ENCODE data around the gene COMMD1.

DNA sequence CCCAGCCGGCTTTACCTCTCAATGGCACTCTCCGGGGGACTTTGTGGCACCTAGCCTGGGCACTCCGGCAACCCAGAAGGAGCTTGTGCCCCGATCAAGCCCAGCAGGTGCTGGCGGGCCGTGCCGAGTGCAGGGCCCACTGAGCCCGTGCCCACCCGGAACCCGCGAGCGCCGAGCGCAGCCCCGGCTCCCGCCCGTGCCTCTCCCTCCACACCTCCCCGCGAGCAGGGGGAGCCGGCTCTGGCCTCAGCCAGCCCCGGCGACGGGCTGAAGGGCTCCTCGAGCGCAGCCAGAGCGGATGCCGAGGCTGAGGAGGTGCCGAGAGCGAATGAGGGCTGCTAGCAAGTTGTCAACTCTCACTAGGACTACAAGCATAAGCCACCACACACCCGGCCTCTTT, 136.9 kb downstream of the COMMD1 start:
- TF ChIP-seq, protein P1, sequence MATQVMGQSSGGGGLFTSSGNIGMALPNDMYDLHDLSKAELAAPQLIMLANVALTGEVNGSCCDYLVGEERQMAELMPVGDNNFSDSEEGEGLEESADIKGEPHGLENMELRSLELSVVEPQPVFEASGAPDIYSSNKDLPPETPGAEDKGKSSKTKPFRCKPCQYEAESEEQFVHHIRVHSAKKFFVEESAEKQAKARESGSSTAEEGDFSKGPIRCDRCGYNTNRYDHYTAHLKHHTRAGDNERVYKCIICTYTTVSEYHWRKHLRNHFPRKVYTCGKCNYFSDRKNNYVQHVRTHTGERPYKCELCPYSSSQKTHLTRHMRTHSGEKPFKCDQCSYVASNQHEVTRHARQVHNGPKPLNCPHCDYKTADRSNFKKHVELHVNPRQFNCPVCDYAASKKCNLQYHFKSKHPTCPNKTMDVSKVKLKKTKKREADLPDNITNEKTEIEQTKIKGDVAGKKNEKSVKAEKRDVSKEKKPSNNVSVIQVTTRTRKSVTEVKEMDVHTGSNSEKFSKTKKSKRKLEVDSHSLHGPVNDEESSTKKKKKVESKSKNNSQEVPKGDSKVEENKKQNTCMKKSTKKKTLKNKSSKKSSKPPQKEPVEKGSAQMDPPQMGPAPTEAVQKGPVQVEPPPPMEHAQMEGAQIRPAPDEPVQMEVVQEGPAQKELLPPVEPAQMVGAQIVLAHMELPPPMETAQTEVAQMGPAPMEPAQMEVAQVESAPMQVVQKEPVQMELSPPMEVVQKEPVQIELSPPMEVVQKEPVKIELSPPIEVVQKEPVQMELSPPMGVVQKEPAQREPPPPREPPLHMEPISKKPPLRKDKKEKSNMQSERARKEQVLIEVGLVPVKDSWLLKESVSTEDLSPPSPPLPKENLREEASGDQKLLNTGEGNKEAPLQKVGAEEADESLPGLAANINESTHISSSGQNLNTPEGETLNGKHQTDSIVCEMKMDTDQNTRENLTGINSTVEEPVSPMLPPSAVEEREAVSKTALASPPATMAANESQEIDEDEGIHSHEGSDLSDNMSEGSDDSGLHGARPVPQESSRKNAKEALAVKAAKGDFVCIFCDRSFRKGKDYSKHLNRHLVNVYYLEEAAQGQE (IDR thresholded peaks at IDR 0.05; ENCODE audit: unreplicated experiment), result no peak
- TF ChIP-seq CTCF (conservative IDR thresholded peaks at IDR 0.05; ENCODE audit: low read depth in 2 of 2) (no peak), POLR2AphosphoS5 (IDR thresholded peaks at IDR 0.05; ENCODE audit: low read depth) (no peak), EZH2 (IDR thresholded peaks at IDR 0.05; ENCODE audit: low read depth, unreplicated experiment) (no peak)
- TF ChIP-seq, protein P2, sequence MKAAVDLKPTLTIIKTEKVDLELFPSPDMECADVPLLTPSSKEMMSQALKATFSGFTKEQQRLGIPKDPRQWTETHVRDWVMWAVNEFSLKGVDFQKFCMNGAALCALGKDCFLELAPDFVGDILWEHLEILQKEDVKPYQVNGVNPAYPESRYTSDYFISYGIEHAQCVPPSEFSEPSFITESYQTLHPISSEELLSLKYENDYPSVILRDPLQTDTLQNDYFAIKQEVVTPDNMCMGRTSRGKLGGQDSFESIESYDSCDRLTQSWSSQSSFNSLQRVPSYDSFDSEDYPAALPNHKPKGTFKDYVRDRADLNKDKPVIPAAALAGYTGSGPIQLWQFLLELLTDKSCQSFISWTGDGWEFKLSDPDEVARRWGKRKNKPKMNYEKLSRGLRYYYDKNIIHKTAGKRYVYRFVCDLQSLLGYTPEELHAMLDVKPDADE (IDR thresholded peaks at IDR 0.05), result no peak

All from GM23338 (cell line).